ENCODE measurements around the gene PTPRT. TPM values are rescaled to one million over a fixed set of nuclear protein-coding genes. Genes with fewer than 3 reads are reported as not detected.

PTPRT gene
- total and polyA plus RNA-seq, 2 donors (not counting 1 experiment from before 2014, with no cell fraction given), result not detected

DNA sequence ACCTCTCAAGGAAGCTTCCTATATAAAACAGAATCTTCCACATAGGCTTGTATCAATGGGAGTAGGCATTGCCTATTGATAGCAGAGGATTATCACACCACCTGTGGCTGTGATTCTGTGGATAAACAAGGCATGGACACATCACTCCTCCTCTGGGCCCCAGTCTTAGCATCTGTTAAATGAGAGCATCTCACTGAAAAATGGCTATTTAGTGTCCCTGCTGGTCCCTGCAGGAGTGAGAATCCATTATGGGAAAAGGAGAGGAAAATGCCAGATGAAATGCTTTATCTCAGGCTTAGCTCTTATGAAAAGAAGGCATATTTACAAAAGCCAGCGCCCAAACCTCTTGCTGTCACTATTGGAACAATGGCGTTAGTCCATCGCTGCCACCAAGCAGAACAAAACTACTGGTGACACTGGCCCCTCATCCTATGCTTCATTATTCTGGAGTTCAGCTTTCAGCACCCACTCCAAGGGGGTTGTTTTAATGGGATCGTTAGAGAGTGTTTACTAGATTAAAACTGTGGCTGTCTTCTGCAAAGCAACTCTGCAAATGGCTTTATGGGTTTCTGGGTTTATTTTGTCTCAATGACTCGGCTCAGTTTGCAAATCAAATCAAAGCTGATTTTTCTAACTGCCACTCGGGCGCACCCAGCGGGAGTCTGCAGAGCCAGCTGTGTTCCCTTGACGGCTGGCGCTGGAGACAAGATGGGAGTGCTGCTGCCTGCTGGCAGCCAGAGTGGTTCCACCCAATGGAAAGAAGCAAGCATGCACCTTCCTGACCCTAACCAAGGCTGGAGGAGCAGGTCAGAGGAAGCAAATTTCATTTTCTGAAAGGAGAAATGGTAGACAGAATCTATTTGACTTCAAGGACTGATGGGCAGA, 912.7 kb downstream of the PTPRT start:
- Histone ChIP-seq H3K4me3 (replicated peaks in 1 of 4; ENCODE audit: control extremely low read depth in 1 of 4, insufficient read depth in 1 of 4, low read depth in 3 of 4, low read length in 4 of 4) (no peak overlapping the region), H3K36me3 (ENCODE audit: control insufficient read depth, insufficient read depth, low read length) (no peaks in the 10 kb centered on the region), H3K27ac (ENCODE audit: insufficient read depth, low read length) (no peak overlapping the region), H3K4me2 (ENCODE audit: extremely low read depth, insufficient read depth, low read length) (no peak overlapping the region), H3K4me1 (ENCODE audit: control insufficient read depth, extremely low read depth, insufficient read depth, low read length) (no peaks in the 10 kb centered on the region), H3K27me3 (ENCODE audit: control insufficient read depth, insufficient read depth, low read length) (no peaks in the 10 kb centered on the region), H3K79me2 (ENCODE audit: control insufficient read depth, insufficient read depth, low read length) (no peaks in the 10 kb centered on the region), H3K9me3 (ENCODE audit: control insufficient read depth, insufficient read depth, low read depth, low read length) (no peaks in the 10 kb centered on the region), H3K9ac (ENCODE audit: insufficient read depth, low read length) (no peak overlapping the region), H2AFZ (ENCODE audit: low read length) (no peak overlapping the region), H4K20me1 (ENCODE audit: control insufficient read depth, extremely low read depth, insufficient read depth, low read length) (no peaks in the 10 kb centered on the region)
- DNase-seq (ENCODE audit: low read depth in 2 of 2), result no peak
- no peak for TF ChIP-seq CTCF (conservative IDR thresholded peaks at IDR 0.05 in 1 of 2, IDR thresholded peaks at IDR 0.05 in 1 of 2; ENCODE audit: low read depth in 1 of 2, low read length in 2 of 2)
- no peak for TF ChIP-seq EZH2 (IDR thresholded peaks at IDR 0.05; ENCODE audit: low read length, missing control alignments)

GRCh38 chr20:42274986-42275385, 914.7 kb downstream of the PTPRT start:
- no peaks in the 10 kb centered on the region for H3K79me2 ChIP-seq (ENCODE audit: control insufficient read depth, insufficient read depth, low read length)
- H3K9me3 ChIP-seq (ENCODE audit: control insufficient read depth, insufficient read depth, low read depth, low read length), result no peaks in the 10 kb centered on the region
- H3K4me3 ChIP-seq (replicated peaks in 1 of 4; ENCODE audit: control extremely low read depth in 1 of 4, insufficient read depth in 1 of 4, low read depth in 3 of 4, low read length in 4 of 4), result no peak overlapping the region
- DNase-seq (ENCODE audit: low read depth in 2 of 2), result no peak
- no peak overlapping the region for H3K27ac ChIP-seq (ENCODE audit: insufficient read depth, low read length)
- no peaks in the 10 kb centered on the region for H3K27me3 ChIP-seq (ENCODE audit: control insufficient read depth, insufficient read depth, low read length)
- H3K9ac ChIP-seq (ENCODE audit: insufficient read depth, low read length), result no peak overlapping the region
- TF ChIP-seq EZH2 (IDR thresholded peaks at IDR 0.05; ENCODE audit: low read length, missing control alignments), result no peak
- TF ChIP-seq CTCF (conservative IDR thresholded peaks at IDR 0.05 in 1 of 2, IDR thresholded peaks at IDR 0.05 in 1 of 2; ENCODE audit: low read depth in 1 of 2, low read length in 2 of 2), result no peak
- no peak overlapping the region for H2AFZ ChIP-seq (ENCODE audit: low read length)
- H3K36me3 ChIP-seq (ENCODE audit: control insufficient read depth, insufficient read depth, low read length), result no peaks in the 10 kb centered on the region
- H4K20me1 ChIP-seq (ENCODE audit: control insufficient read depth, extremely low read depth, insufficient read depth, low read length), result no peaks in the 10 kb centered on the region
- no peak overlapping the region for H3K4me2 ChIP-seq (ENCODE audit: extremely low read depth, insufficient read depth, low read length)
- H3K4me1 ChIP-seq (ENCODE audit: control insufficient read depth, extremely low read depth, insufficient read depth, low read length), result no peaks in the 10 kb centered on the region

DNA sequence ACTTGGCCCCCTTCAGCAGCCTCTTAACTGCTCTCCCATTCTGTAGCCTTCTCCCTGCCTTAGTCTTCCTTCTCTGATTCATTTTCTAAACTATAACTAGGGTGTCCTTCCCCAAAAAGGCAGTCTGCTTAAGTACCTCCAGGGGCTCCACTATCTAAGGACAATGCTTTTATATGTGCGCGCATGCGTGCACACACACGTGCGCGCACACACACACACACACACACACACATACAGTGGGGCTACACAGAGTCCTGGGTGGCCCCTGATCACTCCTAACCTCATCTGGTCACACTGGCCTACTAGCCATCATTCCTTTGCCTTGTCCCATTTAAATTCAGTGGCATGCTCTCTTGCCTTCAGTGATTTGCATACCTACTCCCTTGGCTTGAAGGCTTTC, 917.2 kb downstream of the PTPRT start:
- Histone ChIP-seq H2AFZ (ENCODE audit: low read length) (no peak overlapping the region), H3K4me1 (ENCODE audit: control insufficient read depth, extremely low read depth, insufficient read depth, low read length) (no peaks in the 10 kb centered on the region), H3K36me3 (ENCODE audit: control insufficient read depth, insufficient read depth, low read length) (no peaks in the 10 kb centered on the region), H3K27me3 (ENCODE audit: control insufficient read depth, insufficient read depth, low read length) (no peaks in the 10 kb centered on the region), H3K4me3 (replicated peaks in 1 of 4; ENCODE audit: control extremely low read depth in 1 of 4, insufficient read depth in 1 of 4, low read depth in 3 of 4, low read length in 4 of 4) (no peak overlapping the region), H3K79me2 (ENCODE audit: control insufficient read depth, insufficient read depth, low read length) (no peaks in the 10 kb centered on the region), H3K9me3 (ENCODE audit: control insufficient read depth, insufficient read depth, low read depth, low read length) (no peaks in the 10 kb centered on the region), H3K9ac (ENCODE audit: insufficient read depth, low read length) (no peak overlapping the region), H3K4me2 (ENCODE audit: extremely low read depth, insufficient read depth, low read length) (no peak overlapping the region), H4K20me1 (ENCODE audit: control insufficient read depth, extremely low read depth, insufficient read depth, low read length) (no peaks in the 10 kb centered on the region), H3K27ac (ENCODE audit: insufficient read depth, low read length) (no peak overlapping the region)
- no peak for DNase-seq (ENCODE audit: low read depth in 2 of 2)
- TF ChIP-seq EZH2 (IDR thresholded peaks at IDR 0.05; ENCODE audit: low read length, missing control alignments) (no peak), CTCF (conservative IDR thresholded peaks at IDR 0.05 in 1 of 2, IDR thresholded peaks at IDR 0.05 in 1 of 2; ENCODE audit: low read depth in 1 of 2, low read length in 2 of 2) (no peak)
